Measurements from ENCODE around the gene PFKM.
"Not testable (repeated sequence)": the region's sequence is repeated elsewhere in the genome, so short reads cannot be mapped to it uniquely, and the experiment has no call there.

Gene PFKM

GRCh38 chr12:48115957-48116356 is 3.2 kb upstream of the PFKM start:
- DNase-seq: no peak

GRCh38 chr12:48118284-48118871 is 786 bp upstream of the PFKM start:
- DNase-seq: no peak

- DNase-seq: no peak
Observed at GRCh38 chr12:48119834-48120195, 651 bp downstream of the PFKM start.

GRCh38 chr12:48121522-48121921 is 2.4 kb downstream of the PFKM start:
- no peak for DNase-seq

- no peak for DNase-seq
Observed at GRCh38 chr12:48122065-48122834, 3.1 kb downstream of the PFKM start.

GRCh38 chr12:48123169-48123568 is 4.0 kb downstream of the PFKM start:
- DNase-seq: no peak

- DNase-seq: not testable (repeated sequence)
Observed at GRCh38 chr12:48125542-48125941, 6.4 kb downstream of the PFKM start.

GRCh38 chr12:48125985-48126384 is 6.8 kb downstream of the PFKM start:
- no peak for DNase-seq

- DNase-seq: no peak
Observed at GRCh38 chr12:48126953-48127630, 7.9 kb downstream of the PFKM start.

GRCh38 chr12:48128800-48129199 is 9.6 kb downstream of the PFKM start:
- DNase-seq: no peak

GRCh38 chr12:48129376-48129775 is 10.2 kb downstream of the PFKM start:
- no peak for DNase-seq

GRCh38 chr12:48131517-48131916 is 12.4 kb downstream of the PFKM start:
- no peak for DNase-seq

- no peak for DNase-seq
Observed at GRCh38 chr12:48132826-48133225, 13.7 kb downstream of the PFKM start.

GRCh38 chr12:48135027-48135426 is 15.9 kb downstream of the PFKM start:
- DNase-seq: no peak

- DNase-seq: no peak
Observed at GRCh38 chr12:48142818-48143674, 23.9 kb downstream of the PFKM start.

GRCh38 chr12:48143898-48144297 is 24.7 kb downstream of the PFKM start:
- DNase-seq: no peak

GRCh38 chr12:48145981-48146380 is 26.8 kb downstream of the PFKM start:
- DNase-seq: no peak

GRCh38 chr12:48151103-48151771 is 32.1 kb downstream of the PFKM start:
- no peak for DNase-seq

GRCh38 chr12:48155786-48156185 is 36.6 kb downstream of the PFKM start:
- not testable (repeated sequence) for DNase-seq

GRCh38 chr12:48156652-48157017 is 37.5 kb downstream of the PFKM start:
- DNase-seq: no peak

- peak; percentile 99 for DNase-seq
Observed at GRCh38 chr12:48157018-48157888, 38.1 kb downstream of the PFKM start, which contains the start of gene ASB8. TSS of gene ASB8 (minus strand) at chr12:48157515. CDS start at chr12:48153496, 4,019 bp downstream.
